GM12873 (cell line): ENCODE data around the gene EFCAB14.

Experiments used
- CTCF ChIP-seq: IDR thresholded peaks from 2 replicates; pipeline ENCODE4 v1.5.1; 2012; ENCODE audit warnings: low read depth, mild to moderate bottlenecking, moderate library complexity, low read length, control low read depth; ENCODE audit not compliant: insufficient read depth; ENCODE audit errors: missing control alignments

EFCAB14 gene

GRCh38 chr1:46718727-46719622 is at the start of gene EFCAB14:
Gene EFCAB14, minus strand, starts transcription at chr1:46719114. Its CDS starts 1,027 bp downstream, at chr1:46718087.
- no peak for TF ChIP-seq CTCF

GRCh38 chr1:46768445-46768844 is 49.5 kb upstream of the EFCAB14 start:
- no peak for TF ChIP-seq CTCF

DNA sequence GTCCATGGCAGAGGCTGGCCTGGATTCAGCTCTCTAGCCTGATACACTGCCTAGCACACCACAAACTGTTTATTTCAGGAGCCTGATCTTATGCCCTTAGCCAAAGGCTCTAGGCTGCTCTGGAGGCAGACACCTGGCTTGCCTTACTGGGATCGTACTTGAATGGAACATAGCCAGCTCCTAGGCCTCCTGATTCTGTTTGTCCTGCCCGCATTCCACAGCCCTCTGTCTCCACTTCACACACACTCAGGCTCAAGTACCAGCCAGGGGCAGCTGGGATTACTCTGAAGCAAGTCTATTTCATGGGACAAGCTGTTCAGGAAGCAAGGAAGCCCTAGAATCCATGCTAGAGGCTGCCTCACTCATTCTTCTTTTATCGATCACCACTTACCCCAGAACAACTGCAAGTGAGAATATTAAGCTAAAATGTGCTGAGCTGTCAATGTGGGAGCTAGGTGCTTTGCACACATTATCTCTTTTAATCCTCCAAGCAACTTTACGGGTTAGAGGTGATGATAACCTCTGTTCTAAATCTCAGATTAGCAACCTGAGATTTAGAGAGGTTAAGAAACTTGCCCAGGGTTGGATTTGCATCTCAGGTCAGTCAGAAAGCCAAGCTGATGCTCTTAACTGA is 48.9 kb upstream of the EFCAB14 start:
- TF ChIP-seq CTCF, result no peak

GRCh38 chr1:46764402-46764801 is 45.5 kb upstream of the EFCAB14 start:
- no peak for TF ChIP-seq CTCF

DNA sequence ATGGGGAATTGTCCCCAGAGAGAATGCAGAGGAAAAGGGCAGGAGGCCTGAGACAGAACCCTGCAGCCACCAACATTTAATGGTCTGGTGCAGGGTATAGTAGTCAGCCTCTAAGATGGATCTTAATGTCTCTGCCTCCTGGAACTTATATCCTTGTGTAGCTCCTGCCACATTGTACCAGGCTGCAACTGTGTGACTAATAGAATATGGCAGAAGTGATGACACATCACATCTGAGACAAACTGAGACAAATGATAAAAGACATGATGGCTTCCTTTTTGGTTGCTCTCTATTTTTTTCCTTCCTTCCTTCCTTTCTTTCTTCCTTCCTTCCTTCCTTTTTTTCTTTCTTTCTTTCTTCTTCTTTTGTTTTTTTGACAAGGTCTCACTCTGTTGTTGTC is 42.8 kb upstream of the EFCAB14 start:
- no peak for TF ChIP-seq CTCF

- no peak for TF ChIP-seq CTCF
These were observed 41.7 kb upstream of the EFCAB14 start for GRCh38 chr1:46760558-46761166.

DNA sequence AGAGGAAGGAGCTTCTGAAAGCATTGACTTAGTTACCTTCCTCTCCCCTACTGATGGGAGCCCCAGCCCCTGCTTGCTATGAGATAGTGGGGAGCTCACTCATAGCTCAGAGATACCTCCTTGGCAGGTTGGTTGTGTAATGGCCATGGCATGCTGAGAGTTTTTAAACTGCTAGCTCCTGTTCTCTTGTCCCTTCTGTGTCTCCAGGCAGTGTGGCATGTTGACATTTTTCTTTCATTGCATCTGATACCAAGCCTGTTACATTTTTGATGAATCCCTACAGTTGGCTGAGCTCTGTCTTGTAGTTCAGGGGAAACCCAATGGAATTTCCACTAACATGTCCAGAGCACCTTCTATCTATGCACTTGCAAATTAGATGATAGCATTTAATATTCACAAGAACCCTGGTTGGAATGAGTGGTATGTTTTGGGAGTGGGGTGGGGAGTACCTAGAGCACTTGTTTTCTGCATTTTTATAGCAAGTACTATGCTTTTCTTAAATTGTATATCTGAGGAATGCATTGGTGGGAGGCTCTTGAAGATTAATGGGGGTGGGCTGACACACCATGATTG is 39.1 kb upstream of the EFCAB14 start:
- no peak for TF ChIP-seq CTCF
